Measurements from ENCODE around the gene RNF151. TPM values are rescaled to one million over a fixed set of nuclear protein-coding genes. Genes with fewer than 3 reads are reported as not detected.
A peak's percentile ranks its signal among the peaks of the same experiment; 100 is the strongest.
"Not testable (repeated sequence)": the region's sequence is repeated elsewhere in the genome, so short reads cannot be mapped to it uniquely, and the experiment has no call there.

RNF151 gene
- total RNA-seq, 1 donor from 2014 or later = not detected

GRCh38 chr16:1958715-1959268 lies 7.9 kb upstream of the RNF151 start:
- Mint-ChIP-seq H3K36me3 (ENCODE audit: low read depth, unreplicated experiment) (peaks cover 20% of the 10 kb centered on the region), H3K9me3 (ENCODE audit: unreplicated experiment) (no peaks in the 10 kb centered on the region), H3K27me3 (ENCODE audit: unreplicated experiment) (peaks cover 6% of the 10 kb centered on the region), H3K4me1 (ENCODE audit: unreplicated experiment) (peaks cover 18% of the 10 kb centered on the region), H3K4me3 (ENCODE audit: unreplicated experiment) (peak overlapping the region; percentile 77), H3K27ac (ENCODE audit: unreplicated experiment) (no peak overlapping the region)
- no peak for DNase-seq (ENCODE audit: low spot score)
- no peak for TF ChIP-seq CTCF (IDR thresholded peaks at IDR 0.05; ENCODE audit: unreplicated experiment)

GRCh38 chr16:1959269-1960039 lies 7.2 kb upstream of the RNF151 start, which contains the start of gene NDUFB10:
Gene NDUFB10, plus strand, starts transcription at chr16:1959538. Its CDS starts 87 bp downstream, at chr16:1959625.
- Mint-ChIP-seq H3K4me1 (ENCODE audit: unreplicated experiment) (peaks cover 22% of the 10 kb centered on the region), H3K27ac (ENCODE audit: unreplicated experiment) (no peak within 1 kb of the TSS), H3K9me3 (ENCODE audit: unreplicated experiment) (no peaks in the 10 kb centered on the region), H3K27me3 (ENCODE audit: unreplicated experiment) (peaks cover 6% of the 10 kb centered on the region), H3K4me3 (ENCODE audit: unreplicated experiment) (peak within 1 kb of the TSS; percentile 95), H3K36me3 (ENCODE audit: low read depth, unreplicated experiment) (peaks cover 21% of the 10 kb centered on the region)
- TF ChIP-seq CTCF (IDR thresholded peaks at IDR 0.05; ENCODE audit: unreplicated experiment) = peak; percentile 42
- peak; percentile 96 for DNase-seq (ENCODE audit: low spot score)

- peaks cover 29% of the 10 kb centered on the region for H3K4me1 Mint-ChIP-seq (ENCODE audit: unreplicated experiment)
- H3K4me3 Mint-ChIP-seq (ENCODE audit: unreplicated experiment) = peak overlapping the region; percentile 95
- peaks cover 21% of the 10 kb centered on the region for H3K36me3 Mint-ChIP-seq (ENCODE audit: low read depth, unreplicated experiment)
- DNase-seq (ENCODE audit: low spot score) = no peak
- H3K27ac Mint-ChIP-seq (ENCODE audit: unreplicated experiment) = peak overlapping the region; percentile 10
- H3K27me3 Mint-ChIP-seq (ENCODE audit: unreplicated experiment) = peaks cover 9% of the 10 kb centered on the region
- no peaks in the 10 kb centered on the region for H3K9me3 Mint-ChIP-seq (ENCODE audit: unreplicated experiment)
- no peak for TF ChIP-seq CTCF (IDR thresholded peaks at IDR 0.05; ENCODE audit: unreplicated experiment)
Measured at GRCh38 chr16:1960665-1961630, 5.7 kb upstream of the RNF151 start.

GRCh38 chr16:1961651-1962067 lies 5.0 kb upstream of the RNF151 start:
- H3K4me1 Mint-ChIP-seq (ENCODE audit: unreplicated experiment) = peaks cover 29% of the 10 kb centered on the region
- no peak for TF ChIP-seq CTCF (IDR thresholded peaks at IDR 0.05; ENCODE audit: unreplicated experiment)
- no peak for DNase-seq (ENCODE audit: low spot score)
- no peak overlapping the region for H3K4me3 Mint-ChIP-seq (ENCODE audit: unreplicated experiment)
- H3K27me3 Mint-ChIP-seq (ENCODE audit: unreplicated experiment) = peaks cover 8% of the 10 kb centered on the region
- no peak overlapping the region for H3K27ac Mint-ChIP-seq (ENCODE audit: unreplicated experiment)
- H3K9me3 Mint-ChIP-seq (ENCODE audit: unreplicated experiment) = no peaks in the 10 kb centered on the region
- peaks cover 21% of the 10 kb centered on the region for H3K36me3 Mint-ChIP-seq (ENCODE audit: low read depth, unreplicated experiment)

- H3K9me3 Mint-ChIP-seq (ENCODE audit: unreplicated experiment); DNase-seq (ENCODE audit: low spot score); H3K27ac Mint-ChIP-seq (ENCODE audit: unreplicated experiment); H3K27me3 Mint-ChIP-seq (ENCODE audit: unreplicated experiment): not testable (repeated sequence)
- Mint-ChIP-seq H3K4me1 (ENCODE audit: unreplicated experiment) (peaks cover 29% of the 10 kb centered on the region), H3K4me3 (ENCODE audit: unreplicated experiment) (peak overlapping the region; percentile 95), H3K36me3 (ENCODE audit: low read depth, unreplicated experiment) (peaks cover 21% of the 10 kb centered on the region)
Measured at GRCh38 chr16:1962161-1963153, 4.2 kb upstream of the RNF151 start.

Data from endothelial cell (in vitro differentiated cells).